Activated CD4-positive, alpha-beta memory T cell treated with anti-CD3 and anti-CD28 coated beads for 36 hours (primary cell): ENCODE results near the gene C16orf90. TPM values are rescaled to one million over a fixed set of nuclear protein-coding genes. Genes with fewer than 3 reads are reported as not detected.
"Not testable (repeated sequence)": the region's sequence is repeated elsewhere in the genome, so short reads cannot be mapped to it uniquely, and the experiment has no call there.

Experiments
- CTCF ChIA-PET: fragments of 350-600 bp; sonication (Branson Sonifier 250); formaldehyde crosslinking; loops from one replicate; lab custom pipeline; 2021; ENCODE audit warnings: antibody characterized with exemption, inconsistent platforms; lab: Charles Lee
- POLR2A ChIA-PET: fragments of 350-600 bp; sonication (Branson Sonifier 250); formaldehyde crosslinking; loops from one replicate; lab custom pipeline; 2021; ENCODE audit warnings: antibody characterized with exemption; lab: Charles Lee
- DNase-seq: peaks from one replicate; pipeline ENCODE4 v3.0.0-alpha.2; 2020
- H3K27ac Mint-ChIP-seq: one replicate; pipeline ENCODE4 v1.8.0; 2021; ENCODE audit warnings: mixed read lengths
- H3K27me3 Mint-ChIP-seq: one replicate; pipeline ENCODE4 v1.8.0; 2021; ENCODE audit warnings: mixed read lengths
- H3K36me3 Mint-ChIP-seq: one replicate; pipeline ENCODE4 v1.8.0; 2021; ENCODE audit warnings: mixed read lengths
- H3K4me1 Mint-ChIP-seq: one replicate; pipeline ENCODE4 v1.8.0; 2021; ENCODE audit warnings: low read depth, mixed read lengths
- H3K4me3 Mint-ChIP-seq: one replicate; pipeline ENCODE4 v1.8.0; 2021; ENCODE audit warnings: mild to moderate bottlenecking, mixed read lengths
- H3K9me3 Mint-ChIP-seq: one replicate; pipeline ENCODE4 v1.8.0; 2021; ENCODE audit warnings: mixed read lengths
- intact Hi-C: fragments of 100-400 bp; cut with micrococcal nuclease; formaldehyde crosslinking; loops from one replicate; pipeline ENCODE4 v1.15.1; 2023
- total RNA-seq, 2 experiments: library from RNA; stranded (reverse); gene quantifications; one replicate each; pipeline ENCODE4 v1.2.3, GENCODE V29; 2021

C16orf90 gene
- total RNA-seq: not detected

GRCh38 chr16:3495176-3495575, at the start of gene C16orf90:
TSS of gene C16orf90 (minus strand) at chr16:3495489. CDS start at chr16:3495421, 68 bp downstream.
- Mint-ChIP-seq H3K9me3 (no peaks in the 10 kb centered on the region), H3K27ac (no peak within 1 kb of the TSS), H3K36me3 (no peaks in the 10 kb centered on the region), H3K4me1 (peaks cover 4% of the 10 kb centered on the region), H3K4me3 (no peak within 1 kb of the TSS), H3K27me3 (no peaks in the 10 kb centered on the region)
- POLR2A ChIA-PET: no interaction called here
- intact Hi-C loops: no loop called here
- no peak for DNase-seq
- CTCF ChIA-PET: no interaction called here

- peak overlapping the region; percentile 45 for H3K27ac Mint-ChIP-seq
- intact Hi-C loops: no loop called here
- H3K4me3 Mint-ChIP-seq: no peak overlapping the region
- peaks cover 23% of the 10 kb centered on the region for H3K36me3 Mint-ChIP-seq
- POLR2A ChIA-PET: no interaction called here
- CTCF ChIA-PET: no interaction called here
- no peaks in the 10 kb centered on the region for H3K27me3 Mint-ChIP-seq
- H3K4me1 Mint-ChIP-seq: no peaks in the 10 kb centered on the region
- H3K9me3 Mint-ChIP-seq: no peaks in the 10 kb centered on the region
- no peak for DNase-seq
Measured at GRCh38 chr16:3542601-3543373, 47.5 kb upstream of the C16orf90 start.

GRCh38 chr16:3541527-3542155, 46.4 kb upstream of the C16orf90 start:
- peaks cover 19% of the 10 kb centered on the region for H3K36me3 Mint-ChIP-seq
- H3K4me3 Mint-ChIP-seq: no peak overlapping the region
- H3K27me3 Mint-ChIP-seq: no peaks in the 10 kb centered on the region
- POLR2A ChIA-PET: no interaction called here
- H3K9me3 Mint-ChIP-seq: no peaks in the 10 kb centered on the region
- no peak for DNase-seq
- H3K27ac Mint-ChIP-seq: no peak overlapping the region
- no peaks in the 10 kb centered on the region for H3K4me1 Mint-ChIP-seq
- intact Hi-C loops: no loop called here
- CTCF ChIA-PET: no interaction called here

- DNase-seq: no peak
- intact Hi-C loops: no loop called here
- Mint-ChIP-seq H3K27me3 (no peaks in the 10 kb centered on the region), H3K36me3 (peaks cover 18% of the 10 kb centered on the region), H3K9me3 (no peaks in the 10 kb centered on the region), H3K27ac (no peak overlapping the region), H3K4me1 (no peaks in the 10 kb centered on the region), H3K4me3 (no peak overlapping the region)
- ChIA-PET CTCF (no interaction called here), POLR2A (no interaction called here)
Measured at GRCh38 chr16:3538222-3538621, 42.9 kb upstream of the C16orf90 start.

GRCh38 chr16:3536851-3537250, 41.6 kb upstream of the C16orf90 start:
- Mint-ChIP-seq H3K9me3 (no peaks in the 10 kb centered on the region), H3K4me1 (no peaks in the 10 kb centered on the region), H3K4me3 (no peak overlapping the region), H3K27ac (no peak overlapping the region), H3K36me3 (peaks cover 18% of the 10 kb centered on the region), H3K27me3 (no peaks in the 10 kb centered on the region)
- ChIA-PET CTCF (interaction anchor here (0.6 kb wide), 2 partner anchors 27 to 398 kb away, joined by 3 read pairs; no protein-coding TSS in a partner anchor), POLR2A (no interaction called here)
- no peak for DNase-seq
- intact Hi-C loops: no loop called here

- Mint-ChIP-seq H3K36me3 (peaks cover 18% of the 10 kb centered on the region), H3K9me3 (no peaks in the 10 kb centered on the region), H3K4me3 (no peak overlapping the region), H3K27me3 (no peaks in the 10 kb centered on the region), H3K4me1 (no peaks in the 10 kb centered on the region), H3K27ac (no peak overlapping the region)
- ChIA-PET POLR2A (interaction anchor here (0.7 kb wide), 1 partner anchor 10 kb away, joined by 3 read pairs; no protein-coding TSS in a partner anchor), CTCF (interaction anchor here (0.6 kb wide), 2 partner anchors 27 to 399 kb away, joined by 3 read pairs; no protein-coding TSS in a partner anchor)
- no peak for DNase-seq
- intact Hi-C loops: no loop called here
Measured at GRCh38 chr16:3536271-3536731, 41.0 kb upstream of the C16orf90 start.

GRCh38 chr16:3534126-3534525, 38.8 kb upstream of the C16orf90 start:
- H3K4me3 Mint-ChIP-seq: no peak overlapping the region
- no peak for DNase-seq
- H3K9me3 Mint-ChIP-seq: no peaks in the 10 kb centered on the region
- ChIA-PET POLR2A (no interaction called here), CTCF (no interaction called here)
- no peaks in the 10 kb centered on the region for H3K4me1 Mint-ChIP-seq
- H3K27ac Mint-ChIP-seq: no peak overlapping the region
- intact Hi-C loops: no loop called here
- no peaks in the 10 kb centered on the region for H3K27me3 Mint-ChIP-seq
- peaks cover 7% of the 10 kb centered on the region for H3K36me3 Mint-ChIP-seq

GRCh38 chr16:3532741-3533140, 37.5 kb upstream of the C16orf90 start:
- Mint-ChIP-seq H3K4me3 (no peak overlapping the region), H3K4me1 (peaks cover 4% of the 10 kb centered on the region), H3K27ac (no peak overlapping the region), H3K27me3 (no peaks in the 10 kb centered on the region), H3K36me3 (peaks cover 12% of the 10 kb centered on the region), H3K9me3 (no peaks in the 10 kb centered on the region)
- ChIA-PET CTCF (no interaction called here), POLR2A (no interaction called here)
- DNase-seq: no peak
- intact Hi-C loops: no loop called here

- Mint-ChIP-seq H3K4me3 (no peak overlapping the region), H3K36me3 (peaks cover 14% of the 10 kb centered on the region), H3K27ac (no peak overlapping the region), H3K27me3 (no peaks in the 10 kb centered on the region), H3K4me1 (peaks cover 5% of the 10 kb centered on the region), H3K9me3 (no peaks in the 10 kb centered on the region)
- ChIA-PET CTCF (no interaction called here), POLR2A (no interaction called here)
- intact Hi-C loops: no loop called here
- DNase-seq: no peak
Measured at GRCh38 chr16:3530371-3530914, 35.2 kb upstream of the C16orf90 start.

- no peak overlapping the region for H3K27ac Mint-ChIP-seq
- intact Hi-C loops: loop anchor here (5.0 kb wide), 1 partner anchor 48 kb away; the partner anchor contains the start of gene NLRC3
- CTCF ChIA-PET: no interaction called here
Measured at GRCh38 chr16:3529175-3529574, 33.9 kb upstream of the C16orf90 start.

GRCh38 chr16:3528406-3528805, 33.1 kb upstream of the C16orf90 start:
- Mint-ChIP-seq H3K4me3 (no peak overlapping the region), H3K4me1 (peaks cover 5% of the 10 kb centered on the region), H3K36me3 (peaks cover 12% of the 10 kb centered on the region), H3K27me3 (no peaks in the 10 kb centered on the region), H3K9me3 (no peaks in the 10 kb centered on the region), H3K27ac (no peak overlapping the region)
- ChIA-PET CTCF (no interaction called here), POLR2A (no interaction called here)
- no peak for DNase-seq
- intact Hi-C loops: loop anchor here (5.0 kb wide), 1 partner anchor 49 kb away; the partner anchor contains the start of gene NLRC3

More at GRCh38 chr16:3529175-3529574, 33.9 kb upstream of the C16orf90 start:
- H3K4me1 Mint-ChIP-seq: peaks cover 5% of the 10 kb centered on the region
- H3K36me3 Mint-ChIP-seq: peaks cover 14% of the 10 kb centered on the region
- H3K4me3 Mint-ChIP-seq: no peak overlapping the region
- DNase-seq: no peak
- H3K27me3 Mint-ChIP-seq: no peaks in the 10 kb centered on the region
- no peaks in the 10 kb centered on the region for H3K9me3 Mint-ChIP-seq
- POLR2A ChIA-PET: no interaction called here

GRCh38 chr16:3527216-3527829, 32.0 kb upstream of the C16orf90 start:
- H3K4me3 Mint-ChIP-seq, H3K4me1 Mint-ChIP-seq, POLR2A ChIA-PET, H3K9me3 Mint-ChIP-seq, H3K27ac Mint-ChIP-seq, H3K27me3 Mint-ChIP-seq: not testable (repeated sequence)
- peaks cover 18% of the 10 kb centered on the region for H3K36me3 Mint-ChIP-seq
- intact Hi-C loops: loop anchor here (1.0 to 5.0 kb wide), 2 partner anchors 50 to 138 kb away; partner anchors contain the start of gene NLRC3
- peak; percentile 75 for DNase-seq
- CTCF ChIA-PET: interaction anchor here (0.9 to 1.2 kb wide), 4 partner anchors 13 to 155 kb away, joined by 3 to 4 read pairs (median 3); no protein-coding TSS in a partner anchor
